H9 (cell line): ENCODE data around the gene TTC12. TPM values are rescaled to one million over a fixed set of nuclear protein-coding genes. Genes with fewer than 3 reads are reported as not detected.

Source experiments
- DNase-seq: peaks from one replicate; pipeline ENCODE4 v3.0.0-alpha.2; 2017
- H2AFZ ChIP-seq: one replicate; pipeline ENCODE4 v1.6.1; 2013; ENCODE audit warnings: mild to moderate bottlenecking, low read length, control low read depth, moderate library complexity
- H2AK5ac ChIP-seq: 2 replicates; pipeline ENCODE4 v1.6.1; 2013; ENCODE audit warnings: low read length, control low read depth, mixed read lengths; ENCODE audit not compliant: insufficient read length
- H2BK120ac ChIP-seq: one replicate; pipeline ENCODE4 v1.6.1; 2013; ENCODE audit warnings: low read depth, mild to moderate bottlenecking, low read length, control low read depth, inconsistent platforms; ENCODE audit not compliant: poor library complexity, severe bottlenecking
- H2BK12ac ChIP-seq: 2 replicates; pipeline ENCODE4 v1.6.1; 2013; ENCODE audit warnings: low read length, control low read depth, mixed read lengths, low read depth; ENCODE audit not compliant: insufficient read length
- H2BK15ac ChIP-seq: 2 replicates; pipeline ENCODE4 v1.6.1; 2013; ENCODE audit warnings: low read depth, low read length, control low read depth
- H2BK20ac ChIP-seq: one replicate; pipeline ENCODE4 v1.6.1; 2013; ENCODE audit warnings: low read depth, mild to moderate bottlenecking, low read length, control low read depth, inconsistent platforms; ENCODE audit not compliant: poor library complexity, severe bottlenecking
- H2BK5ac ChIP-seq: 2 replicates; pipeline ENCODE4 v1.6.1; 2013; ENCODE audit warnings: low read length, control low read depth, mixed read lengths; ENCODE audit not compliant: insufficient read length
- H3K14ac ChIP-seq: 2 replicates; pipeline ENCODE4 v1.6.1; 2013; ENCODE audit warnings: low read length, control low read depth; ENCODE audit not compliant: insufficient read depth
- H3K18ac ChIP-seq: 2 replicates; pipeline ENCODE4 v1.6.1; 2013; ENCODE audit warnings: low read depth, mild to moderate bottlenecking, mixed read lengths, low read length, control low read depth; ENCODE audit not compliant: insufficient read length
- H3K23ac ChIP-seq: 2 replicates; pipeline ENCODE4 v1.6.1; 2013; ENCODE audit warnings: low read length, control low read depth, mixed read lengths, low read depth; ENCODE audit not compliant: insufficient read length
- H3K23me2 ChIP-seq: 2 replicates; pipeline ENCODE4 v1.6.1; 2013; ENCODE audit warnings: low read depth, mild to moderate bottlenecking, mixed read lengths, low read length, control low read depth; ENCODE audit not compliant: insufficient read length, poor library complexity, severe bottlenecking
- H3K27ac ChIP-seq: 2 replicates; pipeline ENCODE4 v1.5.1; 2013; ENCODE audit warnings: low read length, control low read depth, mixed read lengths, low read depth; ENCODE audit not compliant: insufficient read length
- H3K27me3 ChIP-seq: 2 replicates; pipeline ENCODE4 v1.6.1; 2013; ENCODE audit warnings: low read length, control low read depth, inconsistent platforms; ENCODE audit not compliant: insufficient read depth
- H3K4ac ChIP-seq: 2 replicates; pipeline ENCODE4 v1.6.1; 2013; ENCODE audit warnings: low read depth, mild to moderate bottlenecking, control low read depth, inconsistent platforms, low read length, moderate library complexity
- H3K4me1 ChIP-seq: 2 replicates; pipeline ENCODE4 v1.6.1; 2013; ENCODE audit warnings: low read length, control low read depth, inconsistent platforms; ENCODE audit not compliant: insufficient read depth
- H3K4me2 ChIP-seq: 2 replicates; pipeline ENCODE4 v1.6.1; 2013; ENCODE audit warnings: low read length, control low read depth, mixed read lengths; ENCODE audit not compliant: insufficient read length, insufficient read depth
- H3K56ac ChIP-seq: 2 replicates; pipeline ENCODE4 v1.6.1; 2013; ENCODE audit warnings: low read depth, mild to moderate bottlenecking, mixed read lengths, low read length, control low read depth; ENCODE audit not compliant: insufficient read length
- H3K79me1 ChIP-seq: 2 replicates; pipeline ENCODE4 v1.6.1; 2013; ENCODE audit warnings: low read depth, mild to moderate bottlenecking, moderate library complexity, low read length, control low read depth, inconsistent platforms; ENCODE audit not compliant: insufficient read depth, poor library complexity, severe bottlenecking
- H3K79me2 ChIP-seq: 2 replicates; pipeline ENCODE4 v1.6.1; 2013; ENCODE audit warnings: low read length, control low read depth, inconsistent platforms; ENCODE audit not compliant: insufficient read depth
- H3K9ac ChIP-seq: 2 replicates; pipeline ENCODE4 v1.6.1; 2013; ENCODE audit warnings: low read length, control low read depth, mixed read lengths; ENCODE audit not compliant: insufficient read length; ENCODE audit errors: extremely low read depth
- H3K9me3 ChIP-seq: one replicate; pipeline ENCODE4 v1.6.1; 2013; ENCODE audit warnings: low read depth, low read length, inconsistent platforms; ENCODE audit not compliant: control insufficient read depth
- H3T11ph ChIP-seq: one replicate; pipeline ENCODE4 v1.6.1; 2013; ENCODE audit warnings: mild to moderate bottlenecking, low read length, control low read depth, inconsistent platforms
- H4K20me1 ChIP-seq: one replicate; pipeline ENCODE4 v1.6.1; 2013; ENCODE audit not compliant: control insufficient read depth, insufficient read length, insufficient read depth
- H4K5ac ChIP-seq: 2 replicates; pipeline ENCODE4 v1.6.1; 2013; ENCODE audit warnings: low read depth, mild to moderate bottlenecking, mixed read lengths, low read length, control low read depth; ENCODE audit not compliant: insufficient read length
- H4K8ac ChIP-seq: replicated peaks from 2 replicates; pipeline ENCODE4 v1.6.1; 2013; ENCODE audit warnings: low read length, control low read depth, mixed read lengths, low read depth; ENCODE audit not compliant: insufficient read length
- H4K91ac ChIP-seq: 2 replicates; pipeline ENCODE4 v1.6.1; 2013; ENCODE audit warnings: low read depth, mild to moderate bottlenecking, moderate library complexity, mixed read lengths, low read length, control low read depth; ENCODE audit not compliant: insufficient read length
- H3K27ac Mint-ChIP-seq, 3 experiments: 2 replicates in 2 of 3; 3 replicates in 1 of 3; pipeline ENCODE4 v1.8.0; 2020 to 2021; ENCODE audit warnings: mixed read lengths in 3 of 3, mild to moderate bottlenecking in 1 of 3, moderate library complexity in 1 of 3
- H3K27me3 Mint-ChIP-seq: 2 replicates; pipeline ENCODE4 v1.8.0; 2021; ENCODE audit warnings: low read depth, mild to moderate bottlenecking, moderate library complexity, mixed read lengths
- H3K36me3 Mint-ChIP-seq, 3 experiments: 2 replicates in 2 of 3; 3 replicates in 1 of 3; pipeline ENCODE4 v1.8.0; 2020 to 2021; ENCODE audit warnings: low read depth in 3 of 3, mixed read lengths in 3 of 3; ENCODE audit not compliant: insufficient read depth in 1 of 3
- H3K4me1 Mint-ChIP-seq, 2 experiments: 2 replicates each; pipeline ENCODE4 v1.8.0; 2020; ENCODE audit warnings: mixed read lengths in 2 of 2
- H3K4me3 Mint-ChIP-seq, 2 experiments: 2 replicates in 1 of 2; 3 replicates in 1 of 2; pipeline ENCODE4 v1.8.0; 2020 to 2021; ENCODE audit warnings: mild to moderate bottlenecking in 2 of 2, mixed read lengths in 2 of 2, moderate library complexity in 1 of 2
- H3K9me3 Mint-ChIP-seq, 2 experiments: 2 replicates in 1 of 2; 3 replicates in 1 of 2; pipeline ENCODE4 v1.8.0; 2020; ENCODE audit warnings: mild to moderate bottlenecking in 2 of 2, mixed read lengths in 2 of 2, moderate library complexity in 1 of 2
- CTCF ChIP-seq: fragments of 200-600 bp; sonication (generic); conservative IDR thresholded peaks from 3 replicates; pipeline ENCODE4 v1.8.0; 2021; ENCODE audit warnings: antibody characterized with exemption, mild to moderate bottlenecking
- WGBS: extraction: QIAGEN DNeasy Blood & Tissue Kit; methylation state at CpG from one replicate; pipeline ENCODE4 v1.1.7; 2013; ENCODE audit warnings: missing lambda C conversion rate, low lambda C conversion rate, mixed read lengths; ENCODE audit not compliant: insufficient read length; ENCODE audit errors: extremely low coverage; 5-methylcytosine and 5-hydroxymethylcytosine counted together
- total RNA-seq: library from RNA; stranded (reverse); gene quantifications from 2 replicates; pipeline ENCODE4 v1.2.1, GENCODE V29; 2021

The TTC12 gene
- total RNA-seq, 1 experiment from 2014 or later = 8.3 TPM

GRCh38 chr11:113311536-113311935 lies 2.8 kb upstream of the TTC12 start:
- no peak for DNase-seq
- no peak overlapping the region for H2BK120ac ChIP-seq
- H2AFZ ChIP-seq = no peak overlapping the region
- no peak overlapping the region for H3T11ph ChIP-seq
- H3K18ac ChIP-seq = no peak overlapping the region
- no peak overlapping the region for H4K5ac ChIP-seq
- no peak overlapping the region for H2BK15ac ChIP-seq
- no peak overlapping the region for H2BK20ac ChIP-seq
- H4K91ac ChIP-seq = no peak overlapping the region
- no peak overlapping the region for H3K4ac ChIP-seq
- H3K36me3 Mint-ChIP-seq = no peaks in the 10 kb centered on the region; a peak in 2 of 7 replicates
- no peak for TF ChIP-seq CTCF
- H3K23me2 ChIP-seq = peaks cover 7% of the 10 kb centered on the region
- H3K79me1 ChIP-seq = no peaks in the 10 kb centered on the region
- H3K27me3 Mint-ChIP-seq = peaks cover 11% of the 10 kb centered on the region
- H3K27ac Mint-ChIP-seq = no peak overlapping the region
- H2BK12ac ChIP-seq = no peak overlapping the region
- H3K27ac ChIP-seq = no peak overlapping the region
- no peaks in the 10 kb centered on the region for H3K4me1 ChIP-seq
- H3K9ac ChIP-seq = no peak overlapping the region
- no peak overlapping the region for H2AK5ac ChIP-seq
- no peak overlapping the region for H3K4me2 ChIP-seq
- peaks cover 0 to 4% of the 10 kb centered on the region in 2 experiments; a peak in 1 of 5 replicates for H3K9me3 Mint-ChIP-seq
- no peak overlapping the region for H3K4me3 Mint-ChIP-seq
- WGBS = no CpG with 5 or more reads among the region's 1 CpG
- H3K56ac ChIP-seq = no peak overlapping the region
- no peak overlapping the region for H3K14ac ChIP-seq
- H2BK5ac ChIP-seq = no peak overlapping the region
- no peaks in the 10 kb centered on the region for H3K79me2 ChIP-seq
- H3K9me3 ChIP-seq = no peaks in the 10 kb centered on the region
- no peaks in the 10 kb centered on the region for H4K20me1 ChIP-seq
- no peak overlapping the region for H4K8ac ChIP-seq
- peaks cover 16 to 19% of the 10 kb centered on the region in 2 experiments for H3K4me1 Mint-ChIP-seq
- H3K23ac ChIP-seq = no peak overlapping the region
- no peaks in the 10 kb centered on the region for H3K27me3 ChIP-seq
